Ovary (tissue), 3 donors: ENCODE data around the gene SLIT3.

Experiments used
- POLR2A ChIP-seq: fragments of 450-650 bp; IDR thresholded peaks from one replicate; pipeline ENCODE4 v1.6.1; 2017; ENCODE audit warnings: antibody characterized with exemption, mild to moderate bottlenecking, moderate library complexity
- TF ChIP-seq, protein P1 (sequence below), 3 donors: fragments of 450-650 bp in 2 of 3; fragments of 200-600 bp in 1 of 3; IDR thresholded peaks; one replicate each; pipeline versions ENCODE4 v1.5.1 to v1.8.0; 2016 to 2022; ENCODE audit warnings: antibody characterized with exemption in 3 of 3, mild to moderate bottlenecking in 1 of 3
- donor health status: DM: no; HTN: no; CAD: no.

DNA sequence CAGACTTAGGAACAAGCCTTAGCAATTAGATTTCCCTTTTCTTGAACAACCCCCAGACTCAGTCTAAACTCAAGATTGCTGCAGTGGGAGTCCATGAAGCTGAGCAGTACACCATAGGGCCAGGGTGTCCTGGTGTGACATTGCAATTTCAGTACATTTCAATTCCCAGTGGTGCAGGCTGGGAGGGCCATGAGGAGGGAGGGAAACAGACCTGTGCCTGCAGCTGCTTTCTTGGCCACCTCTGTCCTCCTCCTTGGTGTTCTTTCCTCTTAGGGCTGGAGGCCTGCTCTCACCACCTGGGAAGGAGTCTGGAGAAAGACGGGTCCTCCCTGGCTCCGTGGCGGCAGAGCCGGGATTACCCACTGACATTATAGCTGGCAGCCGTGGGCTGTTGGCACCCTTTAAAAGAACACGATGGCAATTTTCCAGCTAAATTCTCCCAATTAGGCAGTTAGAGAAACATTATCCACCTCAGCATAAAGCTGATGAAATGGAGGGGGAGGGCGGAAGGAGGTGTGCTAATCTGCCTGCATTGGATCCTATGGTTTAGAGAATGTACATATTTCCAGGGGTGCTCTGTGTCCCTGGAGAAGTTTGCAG lies 186.4 kb downstream of the SLIT3 start:
- no peak for TF ChIP-seq POLR2A
- TF ChIP-seq, protein P1, sequence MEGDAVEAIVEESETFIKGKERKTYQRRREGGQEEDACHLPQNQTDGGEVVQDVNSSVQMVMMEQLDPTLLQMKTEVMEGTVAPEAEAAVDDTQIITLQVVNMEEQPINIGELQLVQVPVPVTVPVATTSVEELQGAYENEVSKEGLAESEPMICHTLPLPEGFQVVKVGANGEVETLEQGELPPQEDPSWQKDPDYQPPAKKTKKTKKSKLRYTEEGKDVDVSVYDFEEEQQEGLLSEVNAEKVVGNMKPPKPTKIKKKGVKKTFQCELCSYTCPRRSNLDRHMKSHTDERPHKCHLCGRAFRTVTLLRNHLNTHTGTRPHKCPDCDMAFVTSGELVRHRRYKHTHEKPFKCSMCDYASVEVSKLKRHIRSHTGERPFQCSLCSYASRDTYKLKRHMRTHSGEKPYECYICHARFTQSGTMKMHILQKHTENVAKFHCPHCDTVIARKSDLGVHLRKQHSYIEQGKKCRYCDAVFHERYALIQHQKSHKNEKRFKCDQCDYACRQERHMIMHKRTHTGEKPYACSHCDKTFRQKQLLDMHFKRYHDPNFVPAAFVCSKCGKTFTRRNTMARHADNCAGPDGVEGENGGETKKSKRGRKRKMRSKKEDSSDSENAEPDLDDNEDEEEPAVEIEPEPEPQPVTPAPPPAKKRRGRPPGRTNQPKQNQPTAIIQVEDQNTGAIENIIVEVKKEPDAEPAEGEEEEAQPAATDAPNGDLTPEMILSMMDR (IDR thresholded peaks at IDR 0.05), result no peak
